GM12878 (cell line): Measurements from ENCODE around the gene DOK7. TPM values are rescaled to one million over a fixed set of nuclear protein-coding genes. Genes with fewer than 3 reads are reported as not detected.

Experiments used
- ATAC-seq: fragments of 200-7000 bp; cut with Tn5 transposase; 3 replicates; pipeline ENCODE4 v1.9.1; 2020; ENCODE audit warnings: mild to moderate bottlenecking, moderate library complexity
- BruUV-seq: library from RNA; stranded (reverse); fragments of 400-500 nt; replicated peaks from 2 replicates; lab custom pipeline; 2021; lab: Mats Ljungman, UMichigan
- CTCF ChIA-PET: fragments of 300-600 bp; sonication (Branson Sonifier 250); formaldehyde crosslinking; extraction: SDS; loops from one replicate; lab custom pipeline; 2021; ENCODE audit warnings: inconsistent platforms; lab: Yijun Ruan, JAX
- POLR2A ChIA-PET: fragments of 350-600 bp; formaldehyde crosslinking; extraction: SDS; loops from one replicate; lab custom pipeline; 2021; ENCODE audit warnings: inconsistent platforms; lab: Charles Lee
- RAD21 ChIA-PET: fragments of 300-600 bp; sonication (Branson Sonifier 250); formaldehyde crosslinking; loops from one replicate; lab custom pipeline; 2023; ENCODE audit warnings: antibody characterized with exemption; ENCODE audit not compliant: unreplicated experiment; lab: Charles Lee
- SMC1A ChIA-PET: fragments of 300-600 bp; sonication (Branson Sonifier 250); formaldehyde crosslinking; loops from one replicate; lab custom pipeline; 2023; ENCODE audit not compliant: unreplicated experiment, uncharacterized antibody; lab: Charles Lee
- DNase-seq: peaks from one replicate; pipeline ENCODE4 v3.0.0-alpha.2; 2011; ENCODE audit warnings: low read depth, low spot score
- FAIRE-seq: peaks from 3 replicates; lab custom pipeline; 2011; peaks lifted over from hg19 to GRCh38; lab: Jason Lieb, UNC
- H2AFZ ChIP-seq: 2 replicates; pipeline ENCODE4 v1.6.0; 2011; ENCODE audit warnings: low read depth, low read length, control low read depth; ENCODE audit not compliant: control insufficient read depth
- H3K27ac ChIP-seq: 2 replicates; pipeline ENCODE4 v1.5.1; 2011; ENCODE audit warnings: control low read depth; ENCODE audit not compliant: control insufficient read depth, insufficient read depth
- H3K27me3 ChIP-seq, 2 experiments: replicated peaks in 1 of 2; 2 replicates each; pipeline versions ENCODE4 v1.6.0 to v1.6.1; 2011; ENCODE audit warnings: low read length in 1 of 2; ENCODE audit not compliant: control insufficient read depth in 2 of 2, insufficient read depth in 2 of 2
- H3K36me3 ChIP-seq, 2 experiments: 2 replicates each; pipeline ENCODE4 v1.5.1; 2011; ENCODE audit warnings: low read length in 1 of 2; ENCODE audit not compliant: control insufficient read depth in 2 of 2, insufficient read depth in 2 of 2
- H3K4me1 ChIP-seq: 2 replicates; pipeline ENCODE4 v1.6.1; 2011; ENCODE audit warnings: mild to moderate bottlenecking, low read length, moderate library complexity, mixed read lengths; ENCODE audit not compliant: control insufficient read depth, insufficient read depth
- H3K4me2 ChIP-seq: 2 replicates; pipeline ENCODE4 v1.6.0; 2011; ENCODE audit warnings: control low read depth; ENCODE audit not compliant: control insufficient read depth, insufficient read depth
- H3K4me3 ChIP-seq: fragments of 200-600 bp; sonication (generic); 2 replicates; pipeline ENCODE4 v1.5.1; 2016
- H3K79me2 ChIP-seq: 2 replicates; pipeline ENCODE4 v1.6.0; 2011; ENCODE audit warnings: low read length; ENCODE audit not compliant: control insufficient read depth, insufficient read depth
- H3K9ac ChIP-seq: 2 replicates; pipeline ENCODE4 v1.8.0; 2011; ENCODE audit warnings: low read length, control low read depth, mixed read lengths; ENCODE audit not compliant: control insufficient read depth, insufficient read depth
- H3K9me3 ChIP-seq: replicated peaks from 3 replicates; pipeline ENCODE4 v1.5.1; 2011; ENCODE audit warnings: mild to moderate bottlenecking, low read length; ENCODE audit not compliant: control insufficient read depth, insufficient read depth
- H4K20me1 ChIP-seq: 2 replicates; pipeline ENCODE4 v1.6.0; 2011; ENCODE audit not compliant: control insufficient read depth, insufficient read depth
- GATAD2B ChIP-seq: fragments of 450-650 bp; conservative IDR thresholded peaks from 2 replicates; pipeline ENCODE4 v1.6.1; 2017; ENCODE audit warnings: low read depth, mild to moderate bottlenecking, moderate library complexity
- MEF2A ChIP-seq: IDR thresholded peaks from 2 replicates; pipeline ENCODE4 v1.6.1; 2011; ENCODE audit warnings: low read depth, mild to moderate bottlenecking, low read length, moderate library complexity; ENCODE audit not compliant: insufficient read depth
- NR2C2 ChIP-seq: IDR thresholded peaks from 2 replicates; pipeline ENCODE4 v1.6.1; 2011; ENCODE audit warnings: borderline replicate concordance, low read depth; ENCODE audit not compliant: control insufficient read depth, insufficient read length
- REST ChIP-seq: IDR thresholded peaks from 2 replicates; pipeline ENCODE4 v1.6.1; 2012; ENCODE audit warnings: mild to moderate bottlenecking, low read depth, low read length
- TBL1XR1 ChIP-seq: IDR thresholded peaks from 2 replicates; pipeline ENCODE4 v1.6.1; 2012; ENCODE audit warnings: low read depth, low read length, improper control_type of control experiment
- WGBS: methylation state at CpG from one replicate; pipeline ENCODE4 v1.1.6; 2016; ENCODE audit warnings: low lambda C conversion rate; ENCODE audit not compliant: insufficient replicate concordance, insufficient coverage; ENCODE audit errors: missing lambda C conversion rate; 5-methylcytosine and 5-hydroxymethylcytosine counted together
- in situ Hi-C: fragments of 300-500 bp; cut with MboI; formaldehyde crosslinking; loops from 9 replicates; pipeline ENCODE4 v1.14.3; 2018; ENCODE audit warnings: mixed read lengths
- intact Hi-C: fragments of 100-400 bp; cut with micrococcal nuclease; formaldehyde crosslinking; loops from one replicate; pipeline ENCODE4 v1.14.2; 2022; ENCODE audit not compliant: unreplicated experiment
- polyA plus RNA-seq, 11 experiments: library from polyadenylated mRNA; depleted of rRNA in 4 of 11; unstranded in 6 of 11; stranded (reverse) in 5 of 11; fragments of >200 nt; fragmentation: Nextera tagmentation in 4 of 11; fragmentation: Illumina TruSeq in 1 of 11; extraction: Ambion mirVana in 4 of 11; extraction: Trizol in 1 of 11; gene quantifications; 1 replicate in 1 of 11; 2 replicates in 10 of 11; pipeline versions ENCODE4 v1.2.1 to v1.2.3, GENCODE V29; 2011 to 2016; ENCODE audit warnings: inconsistent platforms in 2 of 11, missing spikeins in 2 of 11, low read depth in 1 of 11
- total RNA-seq, 4 experiments: library from RNA; depleted of rRNA in 3 of 4; stranded (reverse); fragments of >200 nt in 3 of 4; fragmentation: Illumina TruSeq in 1 of 4; extraction: Trizol in 1 of 4; gene quantifications; 2 replicates each; pipeline versions ENCODE4 v1.2.1 to v1.2.3, GENCODE V29; 2013 to 2021
- TF ChIP-seq, protein P1 (sequence below): IDR thresholded peaks from 2 replicates; pipeline ENCODE4 v1.6.1; 2012; ENCODE audit warnings: low read length, inconsistent platforms

The DOK7 gene
- total and polyA plus RNA-seq, 10 of the 15 experiments (the other 5 are each of a cell fraction or from before 2014, with no cell fraction given) = 0.04 to 0.46 (median 0.18) TPM; not detected in 4

DNA sequence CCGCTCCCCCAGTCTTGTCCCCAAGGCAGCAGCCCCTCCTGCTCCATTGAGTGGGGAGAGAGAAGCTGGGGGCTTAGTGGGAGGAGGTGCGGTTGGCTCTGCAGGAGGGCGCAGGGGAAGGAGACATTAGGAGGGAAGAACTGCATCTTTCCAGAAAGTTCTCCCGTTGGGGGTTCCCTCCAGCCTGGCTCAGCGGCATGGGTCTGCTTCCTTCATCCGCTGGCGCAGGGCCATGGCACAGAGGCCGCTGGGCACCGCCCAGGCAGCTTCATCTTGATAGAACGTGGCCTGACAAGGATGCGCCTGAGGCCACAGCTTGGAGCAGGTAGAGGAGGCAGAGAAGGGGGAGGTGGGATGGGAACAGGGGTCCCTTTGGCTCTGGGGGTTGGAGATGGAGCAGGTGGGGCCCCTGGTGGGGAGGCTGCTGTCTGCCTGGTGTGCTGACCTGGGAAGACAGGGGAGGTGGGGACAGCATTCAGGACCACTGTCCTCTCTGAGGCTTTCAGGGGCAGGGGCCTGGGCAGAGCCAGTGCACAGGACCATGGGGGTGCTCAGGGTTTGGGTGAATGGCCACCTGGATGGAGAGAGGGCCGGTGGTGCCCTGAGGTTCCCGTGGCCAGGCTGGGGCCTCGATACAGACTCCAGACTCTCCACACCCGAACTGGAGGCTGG, 12.1 kb downstream of the DOK7 start:
- Histone ChIP-seq H3K9ac (no peak overlapping the region), H3K4me1 (no peaks in the 10 kb centered on the region), H3K27ac (no peak overlapping the region), H3K9me3 (no peaks in the 10 kb centered on the region), H3K27me3 (no peaks in the 10 kb centered on the region; a peak in 2 of 4 replicates), H3K36me3 (no peaks in the 10 kb centered on the region), H3K4me3 (no peak overlapping the region), H2AFZ (no peak overlapping the region), H3K79me2 (no peaks in the 10 kb centered on the region), H3K4me2 (no peak overlapping the region), H4K20me1 (no peaks in the 10 kb centered on the region)
- in situ Hi-C loops = no loop called here
- BruUV-seq = no TSS peak
- ChIA-PET RAD21 (no interaction called here), SMC1A (no interaction called here), POLR2A (no interaction called here), CTCF (interaction anchor here (0.6 to 1.1 kb wide), 2 partner anchors 8 to 52 kb away, joined by 3 read pairs; no protein-coding TSS in a partner anchor)
- DNase-seq (no peak), ATAC-seq (no peak), FAIRE-seq (no peak)
- TF ChIP-seq, protein P1, sequence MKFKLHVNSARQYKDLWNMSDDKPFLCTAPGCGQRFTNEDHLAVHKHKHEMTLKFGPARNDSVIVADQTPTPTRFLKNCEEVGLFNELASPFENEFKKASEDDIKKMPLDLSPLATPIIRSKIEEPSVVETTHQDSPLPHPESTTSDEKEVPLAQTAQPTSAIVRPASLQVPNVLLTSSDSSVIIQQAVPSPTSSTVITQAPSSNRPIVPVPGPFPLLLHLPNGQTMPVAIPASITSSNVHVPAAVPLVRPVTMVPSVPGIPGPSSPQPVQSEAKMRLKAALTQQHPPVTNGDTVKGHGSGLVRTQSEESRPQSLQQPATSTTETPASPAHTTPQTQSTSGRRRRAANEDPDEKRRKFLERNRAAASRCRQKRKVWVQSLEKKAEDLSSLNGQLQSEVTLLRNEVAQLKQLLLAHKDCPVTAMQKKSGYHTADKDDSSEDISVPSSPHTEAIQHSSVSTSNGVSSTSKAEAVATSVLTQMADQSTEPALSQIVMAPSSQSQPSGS = no peak
- TF ChIP-seq NR2C2 = no peak
- TF ChIP-seq MEF2A = no peak
- TF ChIP-seq TBL1XR1 = no peak
- TF ChIP-seq REST = no peak
- no peak for TF ChIP-seq GATAD2B
- intact Hi-C loops = no loop called here
- WGBS = 18% methylated on average over 14 of the region's 15 CpGs
